Activated T-cell treated with anti-CD3 and anti-CD28 coated beads, Interleukin-2, amount 50 U/mL, for 4 hours (primary cell): Measurements from ENCODE around the gene HOXA6. TPM values are rescaled to one million over a fixed set of nuclear protein-coding genes. Genes with fewer than 3 reads are reported as not detected.

Experiments
- ATAC-seq, 2 donors: fragments of 200-7000 bp; cut with Tn5 transposase; one replicate each; pipeline ENCODE4 v1.10.0; 2021
- DNase-seq: peaks from one replicate; pipeline ENCODE4 v3.0.0-alpha.2; 2020
- H3K27me3 Mint-ChIP-seq: one replicate; pipeline ENCODE4 v1.8.0; 2021; ENCODE audit warnings: low read depth, mixed read lengths
- H3K36me3 Mint-ChIP-seq: one replicate; pipeline ENCODE4 v1.8.0; 2022; ENCODE audit warnings: mixed read lengths; ENCODE audit not compliant: insufficient read depth
- H3K4me1 Mint-ChIP-seq: one replicate; pipeline ENCODE4 v1.8.0; 2021; ENCODE audit warnings: low read depth, mixed read lengths
- H3K4me3 Mint-ChIP-seq: one replicate; pipeline ENCODE4 v1.8.0; 2021; ENCODE audit warnings: mild to moderate bottlenecking, moderate library complexity, mixed read lengths
- H3K9me3 Mint-ChIP-seq: one replicate; pipeline ENCODE4 v1.8.0; 2021; ENCODE audit warnings: mixed read lengths
- total RNA-seq, 3 donors: library from RNA; stranded (reverse); gene quantifications; one replicate each; pipeline ENCODE4 v1.2.1, GENCODE V29; 2021

The HOXA6 gene
- total RNA-seq, 3 donors from 2014 or later, result not detected

DNA sequence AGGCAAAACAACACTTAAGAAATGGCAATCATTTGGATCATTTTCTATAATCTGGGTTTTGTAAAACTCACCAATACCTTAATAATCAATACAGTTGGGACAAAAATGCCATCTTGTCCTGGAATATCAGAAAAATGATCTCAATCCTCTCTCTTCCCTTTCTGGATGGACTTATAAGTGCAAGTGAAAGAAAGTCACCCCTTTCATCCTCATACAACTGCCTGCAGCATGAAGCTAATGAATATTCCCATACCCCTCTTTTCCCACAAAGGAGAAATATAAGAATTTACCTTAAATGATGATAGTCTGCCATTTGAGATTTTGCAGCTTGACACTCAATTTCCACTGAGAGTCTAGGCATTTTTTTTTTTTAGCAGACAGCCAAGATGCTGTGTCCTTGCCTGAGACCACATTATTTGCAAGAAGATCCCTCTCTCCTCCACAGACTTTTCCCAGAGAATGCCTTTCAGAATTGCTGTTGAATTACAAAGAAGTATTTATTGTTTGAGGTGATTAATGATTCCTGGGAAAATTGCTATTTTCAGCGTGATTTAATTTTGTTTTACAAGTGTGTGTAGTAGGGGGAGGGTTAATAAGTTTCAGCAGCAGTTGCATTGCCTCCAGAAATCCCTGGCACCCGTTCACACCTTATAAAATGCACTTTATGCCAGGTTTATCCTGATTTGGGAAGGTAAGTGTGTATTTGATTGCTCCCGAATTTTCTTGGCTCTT lies 20.8 kb downstream of the HOXA6 start:
- DNase-seq (no peak), ATAC-seq (no peak)
- Mint-ChIP-seq H3K4me1 (no peaks in the 10 kb centered on the region), H3K27me3 (peaks cover 46% of the 10 kb centered on the region), H3K4me3 (no peak overlapping the region), H3K9me3 (no peaks in the 10 kb centered on the region), H3K36me3 (no peaks in the 10 kb centered on the region)

DNA sequence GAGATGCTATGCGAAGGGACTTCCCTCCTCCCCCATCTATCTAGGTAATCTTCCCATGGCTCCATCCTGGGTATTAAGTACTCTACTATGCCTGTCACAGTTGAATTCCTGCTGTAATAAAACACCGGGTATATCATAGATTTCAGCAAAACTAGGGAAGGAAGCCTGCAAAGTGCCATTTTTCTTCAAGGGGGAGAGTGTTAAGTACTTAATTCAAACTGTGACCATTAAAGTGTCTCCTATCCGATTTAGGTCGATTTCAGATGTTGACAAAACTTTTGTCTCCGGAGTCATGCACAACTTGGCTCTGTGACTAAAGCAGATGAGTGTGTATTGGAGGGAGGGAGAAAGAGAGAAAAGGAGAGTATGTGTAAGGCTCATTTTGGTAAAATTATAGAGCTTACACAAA lies 21.6 kb downstream of the HOXA6 start:
- H3K4me3 Mint-ChIP-seq, result no peak overlapping the region
- peaks cover 43% of the 10 kb centered on the region for H3K27me3 Mint-ChIP-seq
- H3K9me3 Mint-ChIP-seq, result no peaks in the 10 kb centered on the region
- DNase-seq (no peak), ATAC-seq (no peak)
- no peaks in the 10 kb centered on the region for H3K36me3 Mint-ChIP-seq
- no peaks in the 10 kb centered on the region for H3K4me1 Mint-ChIP-seq

DNA sequence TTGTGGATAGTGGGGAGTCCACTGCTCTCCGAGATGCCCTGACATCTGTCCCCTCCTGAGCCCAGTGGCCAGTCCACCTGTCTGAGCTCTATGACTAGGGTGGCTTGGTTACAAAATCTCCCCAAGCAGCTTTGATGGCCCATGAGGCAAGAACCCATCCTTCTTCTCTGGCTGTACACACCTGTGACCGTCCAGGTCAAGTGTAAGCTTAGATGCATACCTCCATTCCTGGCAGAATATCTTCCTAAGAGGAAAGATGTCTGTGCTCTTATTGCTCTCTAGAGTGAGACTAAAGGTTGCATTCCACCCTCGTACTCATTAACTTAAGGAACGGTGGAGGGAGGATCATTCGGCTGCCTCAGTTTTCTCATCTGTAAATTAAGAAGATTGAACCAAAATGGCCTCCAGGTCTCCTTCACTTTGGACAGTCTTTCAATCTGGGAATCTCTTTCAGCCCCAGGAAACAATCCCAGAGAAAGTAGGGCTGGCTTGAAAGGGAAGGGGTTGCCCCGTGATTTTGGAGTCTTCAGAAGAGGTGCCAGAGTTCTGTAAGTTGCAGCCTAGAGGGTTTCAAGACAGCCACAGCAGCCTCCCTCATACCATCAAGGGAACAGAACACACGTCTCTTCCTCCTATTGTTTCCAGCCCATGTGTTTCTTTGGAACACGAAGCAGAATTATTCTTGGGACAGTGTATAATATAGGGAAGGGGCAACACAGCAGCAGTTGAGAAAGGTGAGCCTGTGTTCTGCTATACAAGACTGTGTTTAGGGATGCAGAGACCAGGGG lies 22.5 kb downstream of the HOXA6 start:
- H3K9me3 Mint-ChIP-seq, result no peaks in the 10 kb centered on the region
- no peaks in the 10 kb centered on the region for H3K4me1 Mint-ChIP-seq
- ATAC-seq, result no peak
- no peak for DNase-seq
- no peaks in the 10 kb centered on the region for H3K36me3 Mint-ChIP-seq
- no peak overlapping the region for H3K4me3 Mint-ChIP-seq
- H3K27me3 Mint-ChIP-seq, result peaks cover 43% of the 10 kb centered on the region

DNA sequence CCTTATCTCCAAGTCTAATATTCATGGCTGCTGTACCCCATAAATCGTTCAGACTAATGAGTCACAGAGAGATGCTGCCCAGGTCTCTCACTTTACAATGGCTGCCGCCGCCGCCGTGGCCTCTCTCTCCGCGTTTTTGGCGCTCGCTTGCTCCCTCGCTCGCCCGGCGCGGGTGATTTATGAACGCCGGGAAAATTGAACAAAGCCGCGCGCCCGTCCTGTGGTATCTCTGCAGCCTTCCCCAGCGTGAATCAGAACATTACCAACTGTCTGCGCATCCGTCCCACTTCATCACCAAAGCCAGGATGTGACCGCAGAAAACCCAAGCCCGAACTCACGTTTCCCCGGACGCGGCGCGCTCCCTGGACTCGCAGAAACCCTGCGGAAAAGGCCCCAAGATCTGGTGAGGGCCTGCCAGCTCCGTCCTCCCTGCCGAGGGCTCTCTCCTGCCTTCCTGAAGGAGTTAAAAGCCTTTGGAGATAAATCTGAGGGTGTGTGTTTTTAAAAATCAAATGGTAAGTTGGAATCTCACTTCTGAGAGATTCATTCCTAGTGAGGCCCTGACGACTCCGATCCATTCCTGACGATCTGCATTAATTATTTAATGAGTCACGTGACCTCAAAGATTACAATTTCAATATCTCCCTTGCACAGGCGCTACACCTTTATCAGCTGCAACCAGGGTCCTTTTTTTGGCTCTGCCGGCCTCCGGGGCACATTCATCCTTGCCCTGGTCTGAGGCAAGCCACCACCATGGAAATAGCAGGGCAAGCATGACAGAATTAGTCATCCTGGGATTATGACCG lies 23.3 kb downstream of the HOXA6 start:
- peaks cover 41% of the 10 kb centered on the region for H3K27me3 Mint-ChIP-seq
- no peak for ATAC-seq
- no peaks in the 10 kb centered on the region for H3K36me3 Mint-ChIP-seq
- no peaks in the 10 kb centered on the region for H3K4me1 Mint-ChIP-seq
- H3K9me3 Mint-ChIP-seq, result no peaks in the 10 kb centered on the region
- H3K4me3 Mint-ChIP-seq, result no peak overlapping the region
- no peak for DNase-seq

DNA sequence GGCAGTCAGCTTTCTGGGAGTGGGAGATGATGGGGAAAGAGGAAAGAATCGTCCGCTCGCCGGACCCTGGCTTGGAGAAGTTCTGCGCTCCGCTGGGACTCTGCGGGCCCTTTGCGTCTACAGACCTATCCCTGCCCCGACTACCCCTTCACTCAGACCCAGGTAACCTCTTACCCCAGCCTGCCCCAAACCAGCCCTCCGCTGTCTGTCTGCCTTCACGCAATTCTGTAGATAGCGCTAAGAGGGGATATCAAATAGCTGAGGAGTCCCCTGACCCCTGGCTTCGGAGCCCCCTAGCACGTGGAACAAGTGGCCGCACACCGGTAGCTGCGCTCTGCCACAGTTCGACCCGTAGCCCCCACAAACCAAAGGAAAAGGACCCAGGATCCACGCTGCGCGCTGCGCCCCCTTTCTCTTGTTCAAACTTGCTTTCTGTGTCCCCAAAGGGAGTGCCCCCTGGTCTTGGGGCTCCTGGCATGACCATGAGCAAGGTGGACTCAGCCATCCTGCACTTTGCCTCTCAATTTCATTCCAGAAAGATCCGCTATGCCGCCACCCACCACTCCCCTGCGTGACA lies 24.0 kb downstream of the HOXA6 start:
- DNase-seq, result no peak
- H3K4me3 Mint-ChIP-seq, result no peak overlapping the region
- ATAC-seq, result no peak
- no peaks in the 10 kb centered on the region for H3K9me3 Mint-ChIP-seq
- H3K36me3 Mint-ChIP-seq, result no peaks in the 10 kb centered on the region
- H3K4me1 Mint-ChIP-seq, result no peaks in the 10 kb centered on the region
- peaks cover 37% of the 10 kb centered on the region for H3K27me3 Mint-ChIP-seq

DNA sequence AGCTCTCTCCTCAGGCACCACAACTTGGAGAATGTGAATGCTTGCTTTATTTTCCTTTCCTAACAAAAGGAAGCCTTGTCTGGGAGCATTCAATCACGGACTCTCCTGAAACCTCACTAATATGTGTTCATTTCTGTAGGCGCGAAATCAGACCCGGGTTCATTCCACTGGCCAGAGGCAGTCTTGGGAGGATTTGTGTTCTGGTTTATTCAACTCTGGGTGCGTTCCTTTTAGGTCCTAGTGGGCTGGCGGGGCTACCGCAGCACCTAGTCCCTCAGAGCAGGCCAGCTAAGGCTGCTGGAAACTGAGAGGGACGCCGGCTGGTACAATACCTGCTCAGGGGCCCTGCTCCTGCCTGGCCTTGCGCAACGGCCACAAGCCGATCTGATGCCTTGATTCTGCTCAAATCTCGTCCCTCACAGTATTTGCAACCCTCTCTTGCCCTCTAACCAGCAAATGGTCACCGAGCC lies 24.5 kb downstream of the HOXA6 start:
- Mint-ChIP-seq H3K27me3 (peaks cover 35% of the 10 kb centered on the region), H3K4me1 (no peaks in the 10 kb centered on the region), H3K36me3 (no peaks in the 10 kb centered on the region), H3K4me3 (no peak overlapping the region), H3K9me3 (no peaks in the 10 kb centered on the region)
- DNase-seq (no peak), ATAC-seq (no peak)

DNA sequence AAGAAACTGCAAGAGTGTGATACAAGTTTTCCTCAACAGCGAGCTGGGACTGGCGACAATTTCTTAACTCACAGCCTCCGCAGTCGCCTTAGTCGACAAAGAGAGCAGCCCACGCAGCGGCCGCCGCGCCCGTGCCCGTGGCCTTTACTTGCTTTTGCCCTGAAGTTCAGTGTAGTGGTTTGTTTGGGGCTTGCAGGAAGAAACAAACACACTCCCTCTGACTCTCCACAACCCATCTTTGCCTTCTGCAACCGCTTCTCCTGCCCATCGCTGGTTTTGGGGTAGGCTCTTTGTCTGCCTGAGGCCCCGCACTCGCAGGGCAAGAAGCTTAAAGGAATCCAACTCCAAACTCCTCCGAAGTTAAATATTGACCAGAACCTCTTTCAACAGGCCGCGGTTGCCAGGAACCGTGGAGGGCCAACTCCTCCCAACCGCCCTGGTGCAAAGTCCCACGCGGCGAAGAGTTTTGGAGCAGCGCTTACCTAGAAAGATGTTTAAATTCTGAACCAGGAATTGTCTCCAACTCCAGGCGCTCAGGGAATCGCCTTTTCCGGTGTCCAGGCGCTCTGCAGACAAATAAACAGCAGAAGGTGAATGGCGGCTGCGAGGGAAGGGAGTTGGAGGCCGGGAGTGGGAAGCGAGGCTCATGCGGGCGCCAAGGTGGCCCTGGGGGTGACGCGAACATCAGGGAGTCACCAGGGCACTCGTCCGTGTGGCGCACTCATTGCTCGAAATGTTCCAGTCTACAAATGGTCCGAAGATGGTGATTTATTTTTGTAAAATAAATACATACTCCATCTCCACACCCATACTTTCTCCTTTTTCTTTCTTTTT lies 25.3 kb downstream of the HOXA6 start:
- peaks cover 31% of the 10 kb centered on the region for H3K27me3 Mint-ChIP-seq
- H3K36me3 Mint-ChIP-seq, result no peaks in the 10 kb centered on the region
- no peak for ATAC-seq

DNA sequence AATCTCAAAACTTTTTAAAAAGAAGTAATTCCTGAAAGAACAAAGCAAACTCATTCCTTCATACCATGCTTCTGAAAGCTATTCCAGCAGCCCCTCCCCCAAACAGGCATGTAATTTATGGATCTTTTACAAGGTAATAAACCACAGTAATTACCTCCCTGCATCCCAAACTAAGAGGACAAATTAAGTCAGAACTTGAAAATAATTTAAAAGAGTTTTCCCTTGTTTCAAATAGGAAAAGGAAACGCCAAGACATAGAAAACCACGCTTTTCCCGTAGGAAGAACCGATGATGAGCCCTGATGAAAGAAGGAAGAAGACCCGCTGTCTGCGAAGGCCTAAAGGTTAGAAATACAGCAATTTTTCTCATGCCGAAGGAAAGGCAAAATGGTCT lies 25.9 kb downstream of the HOXA6 start:
- Mint-ChIP-seq H3K27me3 (peaks cover 25% of the 10 kb centered on the region), H3K9me3 (no peaks in the 10 kb centered on the region), H3K4me1 (no peaks in the 10 kb centered on the region), H3K36me3 (no peaks in the 10 kb centered on the region), H3K4me3 (no peak overlapping the region)
- no peak for ATAC-seq
- no peak for DNase-seq

More for the DNA sequence above, 25.3 kb downstream of the HOXA6 start:
- no peaks in the 10 kb centered on the region for H3K9me3 Mint-ChIP-seq
- no peak overlapping the region for H3K4me3 Mint-ChIP-seq
- DNase-seq, result no peak
- no peaks in the 10 kb centered on the region for H3K4me1 Mint-ChIP-seq

DNA sequence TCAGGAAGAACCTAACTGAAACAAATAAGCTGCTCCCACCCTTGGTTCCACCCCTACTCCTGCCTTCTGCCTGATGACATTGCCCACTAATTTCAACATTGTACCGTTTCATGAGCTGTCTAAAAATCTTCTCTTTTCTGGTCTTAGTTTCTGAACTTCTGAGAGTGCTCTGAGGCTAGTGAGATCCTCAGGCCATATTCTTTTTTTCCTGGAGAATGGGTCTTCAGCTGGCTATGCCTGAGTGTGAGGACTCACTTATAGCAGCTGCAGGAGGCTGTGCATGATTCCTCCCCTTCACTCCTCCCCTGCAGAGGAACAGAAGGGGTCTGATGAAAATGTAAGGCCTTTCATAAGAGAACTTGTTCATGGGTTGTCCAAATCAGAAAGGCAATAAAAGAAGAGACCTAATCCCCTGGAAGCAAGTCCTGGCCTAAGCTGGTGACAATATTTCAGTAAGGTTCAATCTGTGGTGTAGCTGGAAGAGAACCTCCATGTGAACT lies 28.1 kb downstream of the HOXA6 start:
- Mint-ChIP-seq H3K4me3 (no peak overlapping the region), H3K9me3 (no peaks in the 10 kb centered on the region), H3K36me3 (no peaks in the 10 kb centered on the region), H3K27me3 (peaks cover 19% of the 10 kb centered on the region), H3K4me1 (no peaks in the 10 kb centered on the region)
- ATAC-seq (no peak), DNase-seq (no peak)

DNA sequence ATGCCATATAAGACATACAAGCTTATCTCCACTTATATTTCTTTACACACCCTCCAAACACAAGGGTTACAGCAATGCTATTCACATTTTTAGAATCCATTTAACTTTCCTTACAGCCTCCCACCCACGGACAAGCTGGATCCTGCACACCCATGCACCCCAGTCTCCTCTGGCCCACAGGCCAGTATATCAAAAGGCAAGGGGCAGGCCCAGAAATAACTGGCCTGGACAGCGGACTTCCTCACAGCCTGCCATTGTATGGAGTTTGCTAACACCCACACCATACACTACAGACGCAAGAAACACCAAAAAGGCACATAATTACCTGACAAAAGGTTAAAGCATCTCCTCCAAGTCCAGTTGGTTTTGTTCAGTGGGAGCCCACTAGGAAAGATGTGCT lies 29.0 kb downstream of the HOXA6 start:
- no peaks in the 10 kb centered on the region for H3K9me3 Mint-ChIP-seq
- H3K4me3 Mint-ChIP-seq, result no peak overlapping the region
- peaks cover 14% of the 10 kb centered on the region for H3K27me3 Mint-ChIP-seq
- no peak for ATAC-seq
- H3K36me3 Mint-ChIP-seq, result no peaks in the 10 kb centered on the region
- DNase-seq, result no peak
- no peaks in the 10 kb centered on the region for H3K4me1 Mint-ChIP-seq

DNA sequence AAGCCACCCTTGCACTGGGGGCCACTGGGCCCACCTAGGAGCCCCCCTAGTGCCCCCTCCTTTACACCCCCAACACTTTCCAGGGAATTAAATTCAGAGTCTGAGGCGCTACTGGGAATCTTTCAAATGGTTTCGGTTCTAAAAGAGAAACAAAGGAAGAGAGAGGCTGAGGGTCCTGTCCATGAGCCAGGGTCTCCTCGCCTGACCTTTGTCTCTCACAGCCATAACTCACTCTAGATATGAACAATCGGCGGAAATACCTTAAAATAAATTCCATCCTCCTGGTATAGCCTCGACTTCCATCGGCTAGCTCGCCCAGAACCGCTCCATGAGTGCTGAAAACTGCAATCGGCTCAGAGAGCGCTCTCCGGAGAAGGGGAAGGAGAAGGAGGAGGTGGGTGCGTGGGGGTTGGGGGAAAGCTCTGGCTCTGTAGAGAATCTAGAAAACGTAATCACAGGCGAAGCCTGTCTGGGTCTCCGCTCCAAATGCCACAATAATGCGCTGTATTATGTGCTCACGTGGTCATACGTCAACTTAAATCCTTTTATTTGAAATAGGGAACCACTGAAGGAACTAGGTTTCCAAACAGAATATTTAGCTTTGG lies 29.6 kb downstream of the HOXA6 start:
- DNase-seq (no peak), ATAC-seq (no peak)
- Mint-ChIP-seq H3K27me3 (peaks cover 15% of the 10 kb centered on the region), H3K4me3 (no peak overlapping the region), H3K9me3 (no peaks in the 10 kb centered on the region), H3K4me1 (no peaks in the 10 kb centered on the region), H3K36me3 (no peaks in the 10 kb centered on the region)

DNA sequence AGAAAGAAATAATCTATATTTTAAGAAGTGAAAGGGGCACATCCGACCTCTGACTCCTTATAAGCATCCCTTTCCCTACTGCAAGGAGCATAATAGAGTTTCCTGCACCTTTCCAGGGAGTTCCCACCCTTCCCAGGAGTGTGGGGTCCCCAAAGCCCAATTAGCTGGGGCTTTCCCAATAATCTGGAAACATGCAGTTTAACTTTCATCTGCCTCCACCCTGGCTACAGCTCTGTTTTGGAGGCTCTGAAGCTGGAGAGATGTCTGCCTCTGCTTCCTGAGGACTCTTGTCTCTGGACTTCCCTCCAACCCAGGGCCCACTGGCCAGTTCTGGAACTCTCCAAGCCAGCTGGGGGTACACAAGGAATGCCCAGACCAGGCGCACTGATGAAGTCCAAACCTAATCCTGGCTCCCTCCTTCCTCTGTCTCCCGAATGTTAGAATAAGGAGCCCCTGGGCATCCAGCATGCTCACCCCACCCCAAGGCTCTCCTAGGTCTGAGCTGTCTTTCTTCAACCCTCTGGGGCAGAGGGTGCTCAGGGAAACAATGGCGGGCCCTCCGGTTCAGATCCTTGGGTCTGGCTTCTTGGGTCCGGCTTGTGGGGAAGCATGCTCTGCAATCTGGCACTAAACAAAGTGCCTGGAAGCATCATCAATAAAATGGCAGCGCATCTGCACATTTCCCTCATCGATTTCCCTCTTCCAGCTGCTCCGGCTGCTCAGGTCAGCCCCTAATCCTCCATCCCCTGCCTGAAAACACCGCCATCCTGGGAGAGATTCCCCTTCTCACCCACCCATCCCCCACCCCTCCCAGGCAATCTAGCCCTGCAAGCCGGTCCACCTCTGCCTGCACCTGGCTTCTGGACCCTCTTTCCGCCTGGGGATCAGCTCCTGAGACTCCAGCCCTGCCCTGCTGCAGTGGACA lies 30.4 kb downstream of the HOXA6 start:
- ATAC-seq, result no peak
- no peaks in the 10 kb centered on the region for H3K9me3 Mint-ChIP-seq
- peaks cover 16% of the 10 kb centered on the region for H3K27me3 Mint-ChIP-seq
- no peak for DNase-seq
- H3K4me3 Mint-ChIP-seq, result no peak overlapping the region
- H3K4me1 Mint-ChIP-seq, result no peaks in the 10 kb centered on the region
- no peaks in the 10 kb centered on the region for H3K36me3 Mint-ChIP-seq
